ENCODE results near the gene AZIN2.
A peak's percentile ranks its signal among the peaks of the same experiment; 100 is the strongest.
"Not testable (repeated sequence)": the region's sequence is repeated elsewhere in the genome, so short reads cannot be mapped to it uniquely, and the experiment has no call there.

Gene AZIN2

GRCh38 chr1:33057095-33057494, 23.9 kb upstream of the AZIN2 start:
- TF ChIP-seq CTCF (IDR thresholded peaks at IDR 0.05; ENCODE audit: low read depth, low read length) = no peak
- no peak overlapping the region for H3K4me3 ChIP-seq (ENCODE audit: low read depth, low read length)
- in situ Hi-C loops (cut with HindIII; ENCODE audit: low sequenced_read_pairs) = no loop called here
- DNase-seq (ENCODE audit: low read depth, low spot score) = no peak

- no peak overlapping the region for H3K4me3 ChIP-seq (ENCODE audit: low read depth, low read length)
- no peak for TF ChIP-seq CTCF (IDR thresholded peaks at IDR 0.05; ENCODE audit: low read depth, low read length)
- in situ Hi-C loops (cut with HindIII; ENCODE audit: low sequenced_read_pairs) = no loop called here
- DNase-seq (ENCODE audit: low read depth, low spot score) = peak; percentile 92
Measured at GRCh38 chr1:33060579-33061083, 20.3 kb upstream of the AZIN2 start.

GRCh38 chr1:33061834-33062233, 19.1 kb upstream of the AZIN2 start:
- in situ Hi-C loops (cut with HindIII; ENCODE audit: low sequenced_read_pairs) = no loop called here
- H3K4me3 ChIP-seq (ENCODE audit: low read depth, low read length) = no peak overlapping the region
- DNase-seq (ENCODE audit: low read depth, low spot score) = no peak
- TF ChIP-seq CTCF (IDR thresholded peaks at IDR 0.05; ENCODE audit: low read depth, low read length) = no peak

GRCh38 chr1:33064284-33064683, 16.7 kb upstream of the AZIN2 start:
- DNase-seq (ENCODE audit: low read depth, low spot score); H3K4me3 ChIP-seq (ENCODE audit: low read depth, low read length); in situ Hi-C loops (cut with HindIII; ENCODE audit: low sequenced_read_pairs): not testable (repeated sequence)

GRCh38 chr1:33065301-33065700, 15.7 kb upstream of the AZIN2 start:
- H3K4me3 ChIP-seq (ENCODE audit: low read depth, low read length) = no peak overlapping the region
- in situ Hi-C loops (cut with HindIII; ENCODE audit: low sequenced_read_pairs) = no loop called here
- no peak for DNase-seq (ENCODE audit: low read depth, low spot score)
- no peak for TF ChIP-seq CTCF (IDR thresholded peaks at IDR 0.05; ENCODE audit: low read depth, low read length)

- H3K4me3 ChIP-seq (ENCODE audit: low read depth, low read length); in situ Hi-C loops (cut with HindIII; ENCODE audit: low sequenced_read_pairs); DNase-seq (ENCODE audit: low read depth, low spot score): not testable (repeated sequence)
Measured at GRCh38 chr1:33066477-33066876, 14.5 kb upstream of the AZIN2 start.

GRCh38 chr1:33068108-33068507, 12.8 kb upstream of the AZIN2 start:
- DNase-seq (ENCODE audit: low read depth, low spot score); H3K4me3 ChIP-seq (ENCODE audit: low read depth, low read length); in situ Hi-C loops (cut with HindIII; ENCODE audit: low sequenced_read_pairs): not testable (repeated sequence)

GRCh38 chr1:33070628-33071027, 10.3 kb upstream of the AZIN2 start:
- TF ChIP-seq CTCF (IDR thresholded peaks at IDR 0.05; ENCODE audit: low read depth, low read length) = no peak
- in situ Hi-C loops (cut with HindIII; ENCODE audit: low sequenced_read_pairs) = no loop called here
- H3K4me3 ChIP-seq (ENCODE audit: low read depth, low read length) = no peak overlapping the region

More at GRCh38 chr1:33070628-33071027, 10.3 kb upstream of the AZIN2 start:
- DNase-seq (ENCODE audit: low read depth, low spot score) = no peak
